ENCODE measurements around the gene LDLRAD4.
A peak's percentile ranks its signal among the peaks of the same experiment; 100 is the strongest.

The LDLRAD4 gene

GRCh38 chr18:13440277-13441248 lies 222.0 kb downstream of the LDLRAD4 start:
- no peak for DNase-seq

- no peak for DNase-seq
These were observed 223.2 kb downstream of the LDLRAD4 start for GRCh38 chr18:13441736-13442135.

- no peak for DNase-seq
These were observed 223.9 kb downstream of the LDLRAD4 start for GRCh38 chr18:13442451-13442850.

- no peak for DNase-seq
These were observed 225.0 kb downstream of the LDLRAD4 start for GRCh38 chr18:13443552-13443951.

GRCh38 chr18:13444430-13445240 lies 226.1 kb downstream of the LDLRAD4 start:
- no peak for DNase-seq

GRCh38 chr18:13445241-13445897 lies 226.8 kb downstream of the LDLRAD4 start:
- DNase-seq: no peak

GRCh38 chr18:13446024-13446423 lies 227.5 kb downstream of the LDLRAD4 start:
- DNase-seq: no peak

- no peak for DNase-seq
These were observed 228.3 kb downstream of the LDLRAD4 start for GRCh38 chr18:13446610-13447461.

- peak; percentile 22 for DNase-seq
These were observed 229.2 kb downstream of the LDLRAD4 start for GRCh38 chr18:13447621-13448334.

GRCh38 chr18:13448335-13448795 lies 229.8 kb downstream of the LDLRAD4 start:
- no peak for DNase-seq

- no peak for DNase-seq
These were observed 231.1 kb downstream of the LDLRAD4 start for GRCh38 chr18:13449651-13450050.

- DNase-seq: no peak
These were observed 232.0 kb downstream of the LDLRAD4 start for GRCh38 chr18:13450289-13451212.

- DNase-seq: no peak
These were observed 232.6 kb downstream of the LDLRAD4 start for GRCh38 chr18:13451213-13451540.

GRCh38 chr18:13451661-13452387 lies 233.3 kb downstream of the LDLRAD4 start:
- DNase-seq: no peak

- DNase-seq: no peak
These were observed 233.8 kb downstream of the LDLRAD4 start for GRCh38 chr18:13452388-13452811.

GRCh38 chr18:13452871-13453680 lies 234.5 kb downstream of the LDLRAD4 start:
- no peak for DNase-seq

- no peak for DNase-seq
These were observed 235.2 kb downstream of the LDLRAD4 start for GRCh38 chr18:13453714-13454113.

GRCh38 chr18:13454363-13455150 lies 236.0 kb downstream of the LDLRAD4 start:
- DNase-seq: no peak
